Lung (tissue), 12 donors: ENCODE measurements around the gene CDYL. TPM values are rescaled to one million over a fixed set of nuclear protein-coding genes. Genes with fewer than 3 reads are reported as not detected.

Experiments used
- ATAC-seq: fragments of 200-7000 bp; cut with Tn5 transposase; one replicate; pipeline ENCODE4 v1.9.1; 2020; ENCODE audit warnings: moderate number of reproducible peaks; ENCODE audit not compliant: insufficient read depth, low FRiP score
- DNase-seq, 3 donors: peaks; one replicate each; pipeline ENCODE4 v3.0.0-alpha.2; 2013 to 2017
- H3K27ac ChIP-seq, 2 donors: one replicate each; pipeline ENCODE4 v1.5.1; 2013; ENCODE audit warnings: mild to moderate bottlenecking in 2 of 2, moderate library complexity in 2 of 2, control low read depth in 1 of 2, inconsistent platforms in 1 of 2, low read depth in 1 of 2, low read length in 1 of 2
- H3K27me3 ChIP-seq, 3 donors: one replicate each; pipeline ENCODE4 v1.5.1; 2013; ENCODE audit warnings: low read length in 2 of 3; ENCODE audit not compliant: control insufficient read depth in 3 of 3, insufficient read depth in 3 of 3
- H3K36me3 ChIP-seq, 4 donors: one replicate each; pipeline ENCODE4 v1.5.1; 2013; ENCODE audit warnings: low read length in 4 of 4, mild to moderate bottlenecking in 1 of 4, moderate library complexity in 1 of 4; ENCODE audit not compliant: control insufficient read depth in 4 of 4, insufficient read depth in 4 of 4
- H3K4me1 ChIP-seq, 5 donors: one replicate each; pipeline ENCODE4 v1.5.1; 2013; ENCODE audit warnings: low read length in 5 of 5, mild to moderate bottlenecking in 2 of 5, moderate library complexity in 1 of 5; ENCODE audit not compliant: control insufficient read depth in 5 of 5, insufficient read depth in 5 of 5
- H3K4me3 ChIP-seq: one replicate; pipeline ENCODE4 v1.5.1; 2013; ENCODE audit warnings: mild to moderate bottlenecking, control low read depth, moderate library complexity
- H3K9ac ChIP-seq, 2 donors: one replicate each; pipeline ENCODE4 v1.5.1; 2013; ENCODE audit warnings: low read length in 2 of 2, control low read depth in 1 of 2; ENCODE audit not compliant: insufficient read depth in 1 of 2
- H3K9me3 ChIP-seq, 4 donors: one replicate each; pipeline ENCODE4 v1.5.1; 2013; ENCODE audit warnings: low read length in 3 of 4, mild to moderate bottlenecking in 1 of 4, moderate library complexity in 1 of 4; ENCODE audit not compliant: control insufficient read depth in 4 of 4, insufficient read depth in 3 of 4
- CTCF ChIP-seq: IDR thresholded peaks from 2 replicates; pipeline ENCODE4 v1.5.1; 2012; ENCODE audit warnings: mild to moderate bottlenecking; ENCODE audit errors: control extremely low read depth, extremely low read depth
- WGBS, 2 donors: extraction: QIAGEN DNeasy Blood & Tissue Kit; methylation state at CpG; one replicate each; pipeline ENCODE4 v1.1.7; 2013; 5-methylcytosine and 5-hydroxymethylcytosine counted together
- polyA plus RNA-seq, 2 donors: library from polyadenylated mRNA; stranded (reverse); fragments of 200-250 nt; gene quantifications; one replicate each; pipeline ENCODE4 v1.2.1, GENCODE V29; 2013
- total RNA-seq, 2 donors: library from RNA; depleted of rRNA in 1 of 2; stranded (reverse); fragments of >200 nt in 1 of 2; gene quantifications; one replicate each; pipeline ENCODE4 v1.2.1, GENCODE V29; 2014 to 2021
- donor health status: control.
- donor health status: control.
- donor health status: Bipolar disorder and iron deficiency.
- donor health status: healthy.
- donor health status: DM: yes; HTN: yes; CAD: no.

CDYL gene
- total and polyA plus RNA-seq, 4 donors: 5.8 to 51.6 (median 20.9) TPM

GRCh38 chr6:4814212-4814611 is 38.0 kb downstream of the CDYL start:
- no peak for TF ChIP-seq CTCF
- H3K9me3 ChIP-seq: no peaks in the 10 kb centered on the region
- ATAC-seq: no peak

GRCh38 chr6:4814987-4815386 is 38.8 kb downstream of the CDYL start:
- ATAC-seq (no peak), DNase-seq (no peak)
- no peaks in the 10 kb centered on the region for H3K36me3 ChIP-seq
- H3K9me3 ChIP-seq: no peaks in the 10 kb centered on the region
- no peaks in the 10 kb centered on the region for H3K27me3 ChIP-seq
- TF ChIP-seq CTCF: no peak
- H3K9ac ChIP-seq: no peak overlapping the region
- 82 to 86% methylated on average over 2 of the region's 2 CpGs for WGBS, 2 donors
- H3K4me3 ChIP-seq: no peak overlapping the region
- H3K27ac ChIP-seq: no peak overlapping the region
- peaks cover 0 to 18% (median 0%) of the 10 kb centered on the region in 5 donors for H3K4me1 ChIP-seq

More at GRCh38 chr6:4814212-4814611, 38.0 kb downstream of the CDYL start:
- no peaks in the 10 kb centered on the region for H3K27me3 ChIP-seq
- no peak overlapping the region for H3K9ac ChIP-seq
- no peak overlapping the region for H3K27ac ChIP-seq
- DNase-seq: no peak
- peaks cover 0 to 18% (median 0%) of the 10 kb centered on the region in 5 donors for H3K4me1 ChIP-seq
- no peaks in the 10 kb centered on the region for H3K36me3 ChIP-seq
- H3K4me3 ChIP-seq: no peak overlapping the region

GRCh38 chr6:4815584-4815983 is 39.4 kb downstream of the CDYL start:
- 97 to 98% methylated on average over 2 of the region's 2 CpGs for WGBS, 2 donors
- H3K4me3 ChIP-seq: no peak overlapping the region
- no peak for ATAC-seq
- H3K27me3 ChIP-seq: no peaks in the 10 kb centered on the region
- no peak overlapping the region for H3K27ac ChIP-seq
- no peak overlapping the region for H3K9ac ChIP-seq
- DNase-seq: no peak
- TF ChIP-seq CTCF: no peak
- H3K36me3 ChIP-seq: no peaks in the 10 kb centered on the region
- H3K9me3 ChIP-seq: no peaks in the 10 kb centered on the region
- H3K4me1 ChIP-seq: peaks cover 0 to 15% (median 0%) of the 10 kb centered on the region in 5 donors

GRCh38 chr6:4816904-4817303 is 40.7 kb downstream of the CDYL start:
- no peak for TF ChIP-seq CTCF
- H3K9me3 ChIP-seq: no peaks in the 10 kb centered on the region
- no peak overlapping the region for H3K9ac ChIP-seq
- H3K27me3 ChIP-seq: no peaks in the 10 kb centered on the region
- no peak overlapping the region for H3K4me3 ChIP-seq
- no peak for ATAC-seq
- no peak overlapping the region for H3K27ac ChIP-seq
- H3K36me3 ChIP-seq: no peaks in the 10 kb centered on the region
- DNase-seq: no peak
- peaks cover 0 to 5% (median 0%) of the 10 kb centered on the region in 5 donors for H3K4me1 ChIP-seq
- WGBS, 2 donors: 98 to 100% methylated on average over 2 of the region's 2 CpGs
